ENCODE measurements around the gene ERBB3.
A peak's percentile ranks its signal among the peaks of the same experiment; 100 is the strongest.
"Not testable (repeated sequence)": the region's sequence is repeated elsewhere in the genome, so short reads cannot be mapped to it uniquely, and the experiment has no call there.

Gene ERBB3

GRCh38 chr12:56042843-56043242, 37.1 kb upstream of the ERBB3 start:
- Histone ChIP-seq H3K4me2 (ENCODE audit: low read depth, low read length) (peak overlapping the region; percentile 90), H2AFZ (ENCODE audit: low read length) (no peak overlapping the region), H3F3A (ENCODE audit: insufficient read depth, low read length) (peaks cover 37% of the 10 kb centered on the region), H3K4me3 (ENCODE audit: low read length) (peak overlapping the region; percentile 100), H3K9me3 (replicated peaks; ENCODE audit: insufficient read depth, low read length) (no peaks in the 10 kb centered on the region), H3K9ac (ENCODE audit: low read length) (peak overlapping the region; percentile 97), H3K36me3 (replicated peaks; ENCODE audit: insufficient read depth, low read length) (peaks cover 4% of the 10 kb centered on the region; the same call in 1 of the 2 replicates), H3K79me2 (ENCODE audit: low read length) (peaks cover 20% of the 10 kb centered on the region), H3K9me2 (replicated peaks; ENCODE audit: insufficient read depth, low read length) (no peaks in the 10 kb centered on the region), H3K27ac (ENCODE audit: low read length) (no peak overlapping the region), H4K20me1 (ENCODE audit: insufficient read depth, low read length) (no peaks in the 10 kb centered on the region), H3K27me3 (replicated peaks; ENCODE audit: insufficient read depth, low read length) (no peaks in the 10 kb centered on the region), H3K4me1 (ENCODE audit: low read length) (peaks cover 3% of the 10 kb centered on the region; the same call in 1 of the 2 replicates)
- DNase-seq, result no peak
- TF ChIP-seq, protein P1, sequence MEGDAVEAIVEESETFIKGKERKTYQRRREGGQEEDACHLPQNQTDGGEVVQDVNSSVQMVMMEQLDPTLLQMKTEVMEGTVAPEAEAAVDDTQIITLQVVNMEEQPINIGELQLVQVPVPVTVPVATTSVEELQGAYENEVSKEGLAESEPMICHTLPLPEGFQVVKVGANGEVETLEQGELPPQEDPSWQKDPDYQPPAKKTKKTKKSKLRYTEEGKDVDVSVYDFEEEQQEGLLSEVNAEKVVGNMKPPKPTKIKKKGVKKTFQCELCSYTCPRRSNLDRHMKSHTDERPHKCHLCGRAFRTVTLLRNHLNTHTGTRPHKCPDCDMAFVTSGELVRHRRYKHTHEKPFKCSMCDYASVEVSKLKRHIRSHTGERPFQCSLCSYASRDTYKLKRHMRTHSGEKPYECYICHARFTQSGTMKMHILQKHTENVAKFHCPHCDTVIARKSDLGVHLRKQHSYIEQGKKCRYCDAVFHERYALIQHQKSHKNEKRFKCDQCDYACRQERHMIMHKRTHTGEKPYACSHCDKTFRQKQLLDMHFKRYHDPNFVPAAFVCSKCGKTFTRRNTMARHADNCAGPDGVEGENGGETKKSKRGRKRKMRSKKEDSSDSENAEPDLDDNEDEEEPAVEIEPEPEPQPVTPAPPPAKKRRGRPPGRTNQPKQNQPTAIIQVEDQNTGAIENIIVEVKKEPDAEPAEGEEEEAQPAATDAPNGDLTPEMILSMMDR (IDR thresholded peaks at IDR 0.05; ENCODE audit: low read length), result no peak
- TF ChIP-seq EZH2phosphoT487 (IDR thresholded peaks at IDR 0.05; ENCODE audit: low read length) (no peak), EZH2 (optimal IDR thresholded peaks at IDR 0.05; ENCODE audit: low read depth, low read length) (no peak)

DNA sequence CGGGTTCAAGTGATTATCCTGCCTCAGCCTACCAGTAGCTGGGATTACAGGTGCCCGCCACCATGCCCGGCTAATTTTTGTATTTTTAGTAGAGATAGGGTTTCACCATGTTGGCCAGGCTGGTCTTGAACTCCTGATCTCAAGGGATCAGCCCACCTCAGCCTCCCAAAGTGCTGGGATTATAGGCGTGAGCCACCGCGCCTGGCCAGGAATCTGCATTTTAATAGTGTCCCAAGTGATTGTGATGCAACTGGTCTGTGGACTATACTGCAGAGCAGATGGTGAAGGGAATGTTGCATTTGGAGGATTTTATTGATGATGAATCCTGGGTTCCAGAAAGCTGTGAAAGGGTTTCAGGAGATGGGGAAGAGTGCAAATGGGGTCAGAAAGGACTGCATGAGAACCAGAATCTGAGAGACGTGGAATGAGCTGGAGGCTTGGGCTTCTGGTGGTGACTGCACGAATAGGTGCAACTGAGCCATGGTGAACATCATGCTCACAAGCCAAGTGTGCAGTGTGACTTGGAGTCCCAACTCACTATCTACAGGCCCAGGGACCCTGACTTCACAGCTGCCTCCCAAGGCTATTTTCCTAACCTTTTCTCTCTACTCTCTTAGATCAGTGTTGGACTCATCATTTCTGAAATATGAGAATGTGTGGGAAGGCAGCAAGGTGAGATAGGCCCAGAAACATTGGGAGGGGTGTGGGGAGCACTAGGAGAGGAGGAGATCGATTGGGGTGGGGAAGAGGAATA, 33.8 kb upstream of the ERBB3 start:
- TF ChIP-seq, protein P1 (IDR thresholded peaks at IDR 0.05; ENCODE audit: low read length), result no peak
- TF ChIP-seq EZH2phosphoT487 (IDR thresholded peaks at IDR 0.05; ENCODE audit: low read length), result no peak
- Histone ChIP-seq H3K4me3 (ENCODE audit: low read length) (no peak overlapping the region), H3K4me2 (ENCODE audit: low read depth, low read length) (no peak overlapping the region), H3K9me2 (replicated peaks; ENCODE audit: insufficient read depth, low read length) (no peaks in the 10 kb centered on the region), H2AFZ (ENCODE audit: low read length) (no peak overlapping the region), H3K9ac (ENCODE audit: low read length) (no peak overlapping the region), H3K4me1 (ENCODE audit: low read length) (peaks cover 3% of the 10 kb centered on the region; the same call in 1 of the 2 replicates), H3K27ac (ENCODE audit: low read length) (no peak overlapping the region; the same call in 1 of the 2 replicates), H3K36me3 (replicated peaks; ENCODE audit: insufficient read depth, low read length) (peaks cover 4% of the 10 kb centered on the region; the same call in 1 of the 2 replicates), H3K9me3 (replicated peaks; ENCODE audit: insufficient read depth, low read length) (no peaks in the 10 kb centered on the region), H3K79me2 (ENCODE audit: low read length) (peaks cover 20% of the 10 kb centered on the region), H3F3A (ENCODE audit: insufficient read depth, low read length) (peaks cover 36% of the 10 kb centered on the region), H4K20me1 (ENCODE audit: insufficient read depth, low read length) (no peaks in the 10 kb centered on the region), H3K27me3 (replicated peaks; ENCODE audit: insufficient read depth, low read length) (no peaks in the 10 kb centered on the region)
- no peak for DNase-seq

DNA sequence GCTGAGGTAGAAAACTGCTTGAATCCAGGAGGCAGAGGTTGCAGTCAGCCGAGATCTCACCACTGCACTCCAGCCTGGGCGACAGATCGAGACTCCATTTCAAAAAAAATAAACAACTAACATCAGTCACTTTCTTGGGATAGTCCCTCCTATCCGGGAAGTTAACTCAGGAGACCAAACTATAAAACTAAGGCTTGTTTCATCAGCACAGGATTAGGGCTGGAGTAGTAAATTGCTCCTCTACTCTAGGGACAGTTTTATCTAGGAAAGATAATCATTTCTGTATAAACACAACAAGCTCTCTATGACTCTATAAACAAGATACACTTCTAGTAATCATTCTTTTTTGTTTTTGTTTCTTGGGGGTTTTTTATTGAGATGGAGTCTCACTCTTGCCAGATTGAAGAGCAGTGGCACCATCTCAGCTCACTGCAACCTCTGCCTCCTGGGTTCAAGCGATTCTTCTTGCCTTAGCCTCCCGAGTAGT, 26.5 kb upstream of the ERBB3 start:
- no peak overlapping the region for H3K4me3 ChIP-seq (ENCODE audit: low read length)
- H3K9ac ChIP-seq (ENCODE audit: low read length), result no peak overlapping the region
- H3K36me3 ChIP-seq (replicated peaks; ENCODE audit: insufficient read depth, low read length), result no peaks in the 10 kb centered on the region
- H3K79me2 ChIP-seq (ENCODE audit: low read length), result no peaks in the 10 kb centered on the region
- H2AFZ ChIP-seq (ENCODE audit: low read length), result no peak overlapping the region
- no peaks in the 10 kb centered on the region for H4K20me1 ChIP-seq (ENCODE audit: insufficient read depth, low read length)
- H3K27ac ChIP-seq (ENCODE audit: low read length), result no peak overlapping the region
- no peak overlapping the region for H3K4me2 ChIP-seq (ENCODE audit: low read depth, low read length)
- no peaks in the 10 kb centered on the region for H3F3A ChIP-seq (ENCODE audit: insufficient read depth, low read length)
- H3K4me1 ChIP-seq (ENCODE audit: low read length), result no peaks in the 10 kb centered on the region
- no peaks in the 10 kb centered on the region for H3K9me2 ChIP-seq (replicated peaks; ENCODE audit: insufficient read depth, low read length)
- TF ChIP-seq, protein P1 (IDR thresholded peaks at IDR 0.05; ENCODE audit: low read length), result no peak
- TF ChIP-seq EZH2 (optimal IDR thresholded peaks at IDR 0.05; ENCODE audit: low read depth, low read length) (no peak), EZH2phosphoT487 (IDR thresholded peaks at IDR 0.05; ENCODE audit: low read length) (no peak)
- no peaks in the 10 kb centered on the region for H3K27me3 ChIP-seq (replicated peaks; ENCODE audit: insufficient read depth, low read length)
- DNase-seq, result no peak
- no peaks in the 10 kb centered on the region for H3K9me3 ChIP-seq (replicated peaks; ENCODE audit: insufficient read depth, low read length)

DNA sequence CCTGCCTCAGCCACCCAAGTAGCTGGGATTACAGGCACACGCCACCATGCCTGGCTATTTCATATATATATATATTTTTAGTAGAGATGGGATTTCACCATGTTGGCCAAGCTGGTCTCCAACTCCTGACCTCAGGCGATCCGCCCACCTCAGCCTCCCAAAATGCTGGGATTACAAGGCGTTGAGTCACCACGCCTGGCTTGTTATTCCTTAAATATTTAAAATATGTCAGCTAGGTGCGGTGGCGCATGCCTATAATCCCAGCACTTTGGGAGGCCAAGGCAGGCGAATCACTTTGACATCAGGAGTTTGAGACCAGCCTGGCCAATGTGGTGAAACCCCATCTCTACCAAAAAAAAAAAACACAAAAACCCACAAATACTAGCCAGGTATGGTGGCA, 20.0 kb upstream of the ERBB3 start:
- not testable (repeated sequence) for H3K4me1 ChIP-seq (ENCODE audit: low read length); H4K20me1 ChIP-seq (ENCODE audit: insufficient read depth, low read length); H3K27ac ChIP-seq (ENCODE audit: low read length); H3K27me3 ChIP-seq (replicated peaks; ENCODE audit: insufficient read depth, low read length); H3K9me2 ChIP-seq (replicated peaks; ENCODE audit: insufficient read depth, low read length); H2AFZ ChIP-seq (ENCODE audit: low read length); H3K4me2 ChIP-seq (ENCODE audit: low read depth, low read length); H3K9ac ChIP-seq (ENCODE audit: low read length); H3K79me2 ChIP-seq (ENCODE audit: low read length); H3K9me3 ChIP-seq (replicated peaks; ENCODE audit: insufficient read depth, low read length); H3F3A ChIP-seq (ENCODE audit: insufficient read depth, low read length); H3K36me3 ChIP-seq (replicated peaks; ENCODE audit: insufficient read depth, low read length); H3K4me3 ChIP-seq (ENCODE audit: low read length); DNase-seq

All from MM.1S (cell line).